ENCODE results near the gene SORCS2. TPM values are rescaled to one million over a fixed set of nuclear protein-coding genes. Genes with fewer than 3 reads are reported as not detected.
A peak's percentile ranks its signal among the peaks of the same experiment; 100 is the strongest.

Gene SORCS2
- total RNA-seq, 2 donors from 2014 or later: 1.5 to 1.7 TPM

DNA sequence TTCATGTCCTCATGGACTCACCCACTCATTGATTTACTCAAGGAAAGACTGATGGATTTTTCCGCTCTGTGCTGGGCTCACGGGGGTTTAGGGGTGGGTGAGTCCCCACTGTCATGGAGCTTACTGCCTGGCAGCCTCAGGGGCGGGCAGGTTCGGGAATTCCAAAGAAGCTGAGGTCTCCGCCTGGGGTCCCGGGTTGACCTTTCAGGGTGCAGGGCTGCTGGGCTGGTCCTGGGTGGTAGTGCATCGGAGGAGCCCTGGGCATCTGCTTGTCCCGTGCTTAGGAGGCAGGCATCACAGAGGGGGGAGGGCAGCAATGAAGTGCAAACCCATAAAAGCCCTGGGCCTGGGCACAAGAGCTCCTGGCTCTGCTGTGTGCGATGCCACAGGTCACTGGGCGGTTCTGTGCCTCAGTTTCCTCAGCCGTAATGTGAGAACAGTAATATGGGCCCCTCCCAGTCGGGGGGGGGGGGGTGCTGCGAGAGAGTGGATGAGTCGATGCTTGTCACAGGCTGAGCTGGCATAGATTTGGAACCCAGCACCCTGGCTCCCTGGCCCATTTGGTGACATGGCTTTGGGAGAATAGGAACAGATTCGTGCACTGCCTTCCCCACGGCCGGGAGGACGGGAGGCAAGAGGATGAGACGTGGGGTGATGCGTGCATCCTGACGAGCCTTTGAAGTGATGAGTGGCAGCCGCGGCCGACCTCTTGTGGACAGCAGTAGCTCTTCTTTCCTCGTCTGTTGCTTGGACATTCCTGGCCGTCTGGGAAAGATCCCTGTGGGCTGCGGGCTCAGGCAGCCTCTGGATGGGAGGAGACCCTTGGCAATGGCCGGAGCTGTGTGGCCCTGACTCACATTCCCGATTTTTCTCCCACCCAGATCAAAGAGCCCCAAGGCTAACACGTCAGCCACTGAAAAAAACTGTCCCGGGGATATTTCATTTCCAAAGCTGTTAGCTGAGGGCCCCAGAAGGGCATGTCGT, 200.4 kb downstream of the SORCS2 start:
- peak; percentile 57 for DNase-seq (ENCODE audit: low spot score)
- H3K27me3 ChIP-seq: no peaks in the 10 kb centered on the region
- no peaks in the 10 kb centered on the region for H3K36me3 ChIP-seq
- TF ChIP-seq, protein P1, sequence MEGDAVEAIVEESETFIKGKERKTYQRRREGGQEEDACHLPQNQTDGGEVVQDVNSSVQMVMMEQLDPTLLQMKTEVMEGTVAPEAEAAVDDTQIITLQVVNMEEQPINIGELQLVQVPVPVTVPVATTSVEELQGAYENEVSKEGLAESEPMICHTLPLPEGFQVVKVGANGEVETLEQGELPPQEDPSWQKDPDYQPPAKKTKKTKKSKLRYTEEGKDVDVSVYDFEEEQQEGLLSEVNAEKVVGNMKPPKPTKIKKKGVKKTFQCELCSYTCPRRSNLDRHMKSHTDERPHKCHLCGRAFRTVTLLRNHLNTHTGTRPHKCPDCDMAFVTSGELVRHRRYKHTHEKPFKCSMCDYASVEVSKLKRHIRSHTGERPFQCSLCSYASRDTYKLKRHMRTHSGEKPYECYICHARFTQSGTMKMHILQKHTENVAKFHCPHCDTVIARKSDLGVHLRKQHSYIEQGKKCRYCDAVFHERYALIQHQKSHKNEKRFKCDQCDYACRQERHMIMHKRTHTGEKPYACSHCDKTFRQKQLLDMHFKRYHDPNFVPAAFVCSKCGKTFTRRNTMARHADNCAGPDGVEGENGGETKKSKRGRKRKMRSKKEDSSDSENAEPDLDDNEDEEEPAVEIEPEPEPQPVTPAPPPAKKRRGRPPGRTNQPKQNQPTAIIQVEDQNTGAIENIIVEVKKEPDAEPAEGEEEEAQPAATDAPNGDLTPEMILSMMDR (IDR thresholded peaks at IDR 0.05): peak in 1 of 2 donors; percentile 52
- H3K4me1 ChIP-seq: no peaks in the 10 kb centered on the region
- no peak overlapping the region for H3K27ac ChIP-seq
- H3K4me3 ChIP-seq: no peak overlapping the region
- H3K9me3 ChIP-seq: no peaks in the 10 kb centered on the region

DNA sequence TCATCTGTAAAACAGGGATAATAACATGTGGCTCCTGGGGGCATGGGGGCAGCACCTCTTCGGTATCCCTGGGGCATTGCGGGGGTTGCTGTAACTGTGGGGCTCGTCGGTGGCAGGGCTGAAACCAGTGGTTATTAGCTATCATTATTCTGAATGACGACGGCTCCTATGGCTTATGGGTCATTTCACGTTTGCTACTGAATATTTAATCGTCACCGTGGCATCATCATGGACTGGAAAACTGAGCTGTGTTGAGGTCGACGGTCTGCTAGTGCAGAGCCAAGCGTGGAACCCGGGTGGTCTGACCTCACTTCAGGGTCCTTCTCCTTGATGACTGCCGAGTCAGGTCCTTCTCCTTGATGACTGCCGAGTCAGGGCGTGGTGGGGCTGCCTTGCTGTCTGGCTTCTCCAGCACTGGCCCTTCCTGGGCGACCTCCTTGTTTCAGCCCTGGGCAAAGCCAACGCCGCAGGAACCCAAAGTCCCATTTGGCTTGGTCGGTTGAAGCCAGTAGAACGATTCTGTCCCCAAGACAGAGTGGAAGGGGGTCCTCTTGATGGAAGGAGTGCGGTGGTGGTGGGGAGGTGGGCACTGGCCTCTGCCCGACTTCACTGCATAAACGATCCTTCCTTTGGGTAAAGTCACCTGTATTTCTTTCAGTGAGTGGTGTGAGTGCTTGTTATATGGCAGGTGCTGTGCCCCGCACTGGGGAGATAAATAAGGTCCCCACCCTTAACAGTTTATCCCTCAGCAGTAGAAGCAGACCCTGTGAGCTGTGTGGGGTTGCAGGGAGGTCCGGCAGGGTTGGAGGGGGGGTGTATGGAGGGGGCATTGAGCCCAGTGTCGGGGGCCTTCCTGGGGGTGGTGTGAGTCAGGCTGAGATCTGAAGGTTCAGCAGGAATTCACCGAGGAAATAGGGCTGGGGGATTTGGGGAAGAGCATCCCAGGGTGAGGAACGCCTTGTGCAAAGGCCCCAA, 201.6 kb downstream of the SORCS2 start:
- Histone ChIP-seq H3K4me3 (no peak overlapping the region), H3K36me3 (no peaks in the 10 kb centered on the region), H3K4me1 (peaks cover 0 to 5% of the 10 kb centered on the region in 2 donors), H3K9me3 (no peaks in the 10 kb centered on the region), H3K27me3 (no peaks in the 10 kb centered on the region), H3K27ac (no peak overlapping the region)
- TF ChIP-seq, protein P1 (IDR thresholded peaks at IDR 0.05): no peak
- peak; percentile 36 for DNase-seq (ENCODE audit: low spot score)

DNA sequence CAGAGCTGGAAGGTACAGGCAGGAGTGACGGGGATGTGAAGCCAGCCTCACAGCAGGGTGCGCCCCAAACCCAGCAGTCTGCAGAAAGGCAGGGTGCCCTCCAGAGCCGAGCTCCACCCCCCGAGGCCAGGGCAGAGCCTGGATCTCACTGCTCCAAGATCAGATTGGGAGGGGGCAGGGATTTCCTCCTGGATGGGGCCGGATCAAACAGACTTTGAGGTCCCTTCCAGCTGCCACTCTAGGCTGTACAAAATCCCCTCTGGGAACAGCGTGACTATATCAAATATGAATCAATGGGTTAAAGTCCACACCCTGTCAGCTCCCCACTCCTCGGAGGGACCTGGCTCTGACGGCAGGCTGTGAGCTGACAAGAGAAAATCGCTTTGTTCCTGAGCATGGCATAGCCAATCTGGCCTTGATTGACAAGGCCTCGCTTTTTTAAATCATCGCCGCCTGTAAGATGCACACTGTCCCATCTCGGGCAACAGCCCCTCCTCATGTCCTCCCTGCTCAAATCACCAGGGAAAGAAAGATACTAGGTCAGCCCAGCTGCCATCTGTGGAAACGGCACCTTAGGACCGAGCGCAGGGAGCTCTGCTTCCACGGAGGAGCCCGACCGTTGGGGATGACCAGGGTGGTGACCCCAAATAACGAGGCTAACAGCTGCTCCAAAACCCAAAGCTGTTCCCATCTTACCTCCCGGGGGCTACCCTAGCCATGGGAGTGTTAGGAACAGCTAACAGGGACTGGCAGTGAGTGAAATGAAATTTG, 202.5 kb downstream of the SORCS2 start:
- no peaks in the 10 kb centered on the region for H3K9me3 ChIP-seq
- peaks cover 0 to 5% of the 10 kb centered on the region in 2 donors for H3K4me1 ChIP-seq
- H3K4me3 ChIP-seq: no peak overlapping the region
- no peaks in the 10 kb centered on the region for H3K36me3 ChIP-seq
- TF ChIP-seq, protein P1 (IDR thresholded peaks at IDR 0.05): no peak
- H3K27me3 ChIP-seq: no peaks in the 10 kb centered on the region
- DNase-seq (ENCODE audit: low spot score): peak; percentile 46
- no peak overlapping the region for H3K27ac ChIP-seq

DNA sequence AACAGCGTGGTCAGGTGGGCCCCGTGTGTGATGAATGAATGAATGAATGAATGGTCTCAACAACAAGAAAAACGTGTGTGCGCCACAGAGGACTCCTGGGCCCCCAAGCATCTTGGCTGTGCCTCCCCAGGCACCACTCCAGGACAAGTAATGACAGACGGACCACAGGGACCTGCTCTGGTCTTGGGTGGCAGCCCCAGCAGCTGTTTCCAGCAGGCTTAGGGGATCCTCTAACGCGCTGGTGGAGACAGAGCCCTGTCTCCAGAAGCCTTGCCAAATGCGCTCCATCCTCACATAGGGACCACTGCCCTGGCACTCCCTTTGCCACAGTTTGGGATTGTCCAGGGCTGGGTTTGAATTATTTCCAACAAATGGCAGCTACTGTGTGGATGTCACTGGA, 203.3 kb downstream of the SORCS2 start:
- peak; percentile 32 for DNase-seq (ENCODE audit: low spot score)
- TF ChIP-seq, protein P1 (IDR thresholded peaks at IDR 0.05): no peak
- no peaks in the 10 kb centered on the region for H3K27me3 ChIP-seq

More for the DNA sequence above, 203.3 kb downstream of the SORCS2 start:
- Histone ChIP-seq H3K9me3 (no peaks in the 10 kb centered on the region), H3K4me3 (no peak overlapping the region), H3K36me3 (no peaks in the 10 kb centered on the region), H3K27ac (no peak overlapping the region), H3K4me1 (peaks cover 0 to 5% of the 10 kb centered on the region in 2 donors)
